Fibroblast of lung (primary cell): ENCODE measurements around the gene TPSG1. TPM values are rescaled to one million over a fixed set of nuclear protein-coding genes. Genes with fewer than 3 reads are reported as not detected.

Experiments
- DNase-seq, 2 donors: peaks; one replicate each; pipeline versions ENCODE4 v3.0.0 to v3.0.0-alpha.2; 2010; ENCODE audit warnings: low read depth in 2 of 2
- H2AFZ ChIP-seq: 2 replicates; pipeline ENCODE4 v1.5.1; 2012; ENCODE audit warnings: low read length, control low read depth, inconsistent platforms
- H3K27ac ChIP-seq: 2 replicates; pipeline ENCODE4 v1.5.1; 2011; ENCODE audit warnings: low read length, control low read depth; ENCODE audit not compliant: insufficient read depth
- H3K27me3 ChIP-seq: 2 replicates; pipeline ENCODE4 v1.5.1; 2011; ENCODE audit warnings: mild to moderate bottlenecking, low read length; ENCODE audit not compliant: control insufficient read depth, insufficient read depth
- H3K36me3 ChIP-seq: 2 replicates; pipeline ENCODE4 v1.5.1; 2011; ENCODE audit warnings: low read length; ENCODE audit not compliant: control insufficient read depth, insufficient read depth
- H3K4me1 ChIP-seq: 2 replicates; pipeline ENCODE4 v1.5.1; 2011; ENCODE audit warnings: low read length; ENCODE audit not compliant: control insufficient read depth, insufficient read depth; ENCODE audit errors: extremely low read depth
- H3K4me2 ChIP-seq: 2 replicates; pipeline ENCODE4 v1.5.1; 2011; ENCODE audit warnings: low read length, control low read depth; ENCODE audit not compliant: insufficient read depth; ENCODE audit errors: extremely low read depth
- H3K4me3 ChIP-seq, 4 experiments: fragments of 200-600 bp in 1 of 4; sonication (generic) in 1 of 4; replicated peaks in 1 of 4; 2 replicates each; pipeline ENCODE4 v1.5.1; 2011 to 2016; ENCODE audit warnings: low read length in 4 of 4, low read depth in 3 of 4, mild to moderate bottlenecking in 3 of 4, control low read depth in 2 of 4, inconsistent platforms in 1 of 4, mixed read lengths in 1 of 4; ENCODE audit not compliant: insufficient read depth in 1 of 4; ENCODE audit errors: control extremely low read depth in 1 of 4
- H3K79me2 ChIP-seq: 2 replicates; pipeline ENCODE4 v1.5.1; 2012; ENCODE audit warnings: mild to moderate bottlenecking, low read length, inconsistent platforms; ENCODE audit not compliant: control insufficient read depth, insufficient read depth
- H3K9ac ChIP-seq: 2 replicates; pipeline ENCODE4 v1.5.1; 2011; ENCODE audit warnings: mild to moderate bottlenecking, low read length, control low read depth; ENCODE audit not compliant: insufficient read depth
- H3K9me3 ChIP-seq: 2 replicates; pipeline ENCODE4 v1.5.1; 2012; ENCODE audit warnings: low read depth, low read length; ENCODE audit not compliant: control insufficient read depth, insufficient read depth
- H4K20me1 ChIP-seq: 2 replicates; pipeline ENCODE4 v1.5.1; 2011; ENCODE audit warnings: low read length; ENCODE audit not compliant: control insufficient read depth, insufficient read depth; ENCODE audit errors: extremely low read depth
- EZH2 ChIP-seq: IDR thresholded peaks from 2 replicates; pipeline ENCODE4 v1.5.1; 2012; ENCODE audit warnings: low read length, control low read depth, mild to moderate bottlenecking; ENCODE audit errors: missing control alignments
- polyA plus RNA-seq, 2 donors: library from polyadenylated mRNA; depleted of rRNA in 1 of 2; stranded (reverse) in 1 of 2; unstranded in 1 of 2; fragments of >200 nt; gene quantifications; 2 replicates each; pipeline ENCODE4 v1.2.1, GENCODE V29; 2011 to 2012; ENCODE audit warnings: missing spikeins in 1 of 2
- total RNA-seq: library from RNA; depleted of rRNA; stranded (reverse); fragments of >200 nt; gene quantifications from 2 replicates; pipeline ENCODE4 v1.2.1, GENCODE V29; 2014
- TF ChIP-seq, protein P1 (sequence below), 2 donors: IDR thresholded peaks in 1 of 2; conservative IDR thresholded peaks in 1 of 2; 1 replicate in 1 of 2; 2 replicates in 1 of 2; pipeline ENCODE4 v1.5.1; 2011 to 2012; ENCODE audit warnings: low read length in 2 of 2, control low read depth in 1 of 2, inconsistent platforms in 1 of 2, low read depth in 1 of 2, mild to moderate bottlenecking in 1 of 2

TPSG1 gene
- total and polyA plus RNA-seq, 2 donors (not counting 1 experiment from before 2014, with no cell fraction given) = not detected

DNA sequence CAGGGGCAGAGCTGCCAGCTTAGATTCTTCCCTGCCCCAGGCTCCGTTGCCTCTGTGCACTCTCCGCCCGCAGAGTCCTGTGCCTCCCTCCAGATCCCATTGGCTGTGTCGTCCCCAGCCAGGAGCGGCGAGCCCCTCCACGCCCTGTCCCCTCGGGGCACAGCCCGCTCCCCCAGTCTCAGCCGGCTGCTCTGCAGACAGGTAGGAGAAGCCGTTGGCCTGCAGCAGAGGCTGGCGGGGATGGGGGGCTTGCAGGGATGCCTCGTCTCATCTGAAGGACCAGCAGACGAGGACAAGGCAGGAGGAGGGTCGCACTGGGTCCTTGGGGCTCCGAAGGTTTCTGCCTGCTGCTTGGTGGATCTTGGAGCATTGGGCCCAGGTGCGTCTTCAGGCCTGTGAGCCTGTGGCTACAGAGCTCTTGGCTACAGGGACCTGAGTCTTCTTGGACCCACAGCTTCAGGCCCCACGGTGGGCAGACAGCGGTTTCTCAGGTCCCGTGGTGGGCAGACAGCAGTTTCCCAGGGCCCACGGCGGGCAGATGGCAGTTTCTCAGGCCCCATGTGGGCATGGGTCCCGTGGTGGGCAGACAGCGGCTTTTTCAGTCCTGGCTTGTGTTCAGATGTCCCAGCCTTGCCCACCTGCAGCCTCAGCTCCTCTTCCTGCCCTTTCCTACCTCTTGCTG lies 6.0 kb downstream of the TPSG1 start:
- Histone ChIP-seq H3K27me3 (no peaks in the 10 kb centered on the region), H3K79me2 (no peaks in the 10 kb centered on the region), H3K36me3 (no peaks in the 10 kb centered on the region), H3K9ac (no peak overlapping the region), H4K20me1 (no peaks in the 10 kb centered on the region), H3K4me3 (no peak overlapping the region), H3K4me2 (no peak overlapping the region), H3K4me1 (no peaks in the 10 kb centered on the region), H3K27ac (no peak overlapping the region), H3K9me3 (no peaks in the 10 kb centered on the region), H2AFZ (no peak overlapping the region)
- TF ChIP-seq, protein P1, sequence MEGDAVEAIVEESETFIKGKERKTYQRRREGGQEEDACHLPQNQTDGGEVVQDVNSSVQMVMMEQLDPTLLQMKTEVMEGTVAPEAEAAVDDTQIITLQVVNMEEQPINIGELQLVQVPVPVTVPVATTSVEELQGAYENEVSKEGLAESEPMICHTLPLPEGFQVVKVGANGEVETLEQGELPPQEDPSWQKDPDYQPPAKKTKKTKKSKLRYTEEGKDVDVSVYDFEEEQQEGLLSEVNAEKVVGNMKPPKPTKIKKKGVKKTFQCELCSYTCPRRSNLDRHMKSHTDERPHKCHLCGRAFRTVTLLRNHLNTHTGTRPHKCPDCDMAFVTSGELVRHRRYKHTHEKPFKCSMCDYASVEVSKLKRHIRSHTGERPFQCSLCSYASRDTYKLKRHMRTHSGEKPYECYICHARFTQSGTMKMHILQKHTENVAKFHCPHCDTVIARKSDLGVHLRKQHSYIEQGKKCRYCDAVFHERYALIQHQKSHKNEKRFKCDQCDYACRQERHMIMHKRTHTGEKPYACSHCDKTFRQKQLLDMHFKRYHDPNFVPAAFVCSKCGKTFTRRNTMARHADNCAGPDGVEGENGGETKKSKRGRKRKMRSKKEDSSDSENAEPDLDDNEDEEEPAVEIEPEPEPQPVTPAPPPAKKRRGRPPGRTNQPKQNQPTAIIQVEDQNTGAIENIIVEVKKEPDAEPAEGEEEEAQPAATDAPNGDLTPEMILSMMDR (conservative IDR thresholded peaks at IDR 0.05 in 1 of 2, IDR thresholded peaks at IDR 0.05 in 1 of 2; ENCODE audit: low read depth in 1 of 2, low read length in 2 of 2) = no peak
- TF ChIP-seq EZH2 = no peak
- no peak for DNase-seq

DNA sequence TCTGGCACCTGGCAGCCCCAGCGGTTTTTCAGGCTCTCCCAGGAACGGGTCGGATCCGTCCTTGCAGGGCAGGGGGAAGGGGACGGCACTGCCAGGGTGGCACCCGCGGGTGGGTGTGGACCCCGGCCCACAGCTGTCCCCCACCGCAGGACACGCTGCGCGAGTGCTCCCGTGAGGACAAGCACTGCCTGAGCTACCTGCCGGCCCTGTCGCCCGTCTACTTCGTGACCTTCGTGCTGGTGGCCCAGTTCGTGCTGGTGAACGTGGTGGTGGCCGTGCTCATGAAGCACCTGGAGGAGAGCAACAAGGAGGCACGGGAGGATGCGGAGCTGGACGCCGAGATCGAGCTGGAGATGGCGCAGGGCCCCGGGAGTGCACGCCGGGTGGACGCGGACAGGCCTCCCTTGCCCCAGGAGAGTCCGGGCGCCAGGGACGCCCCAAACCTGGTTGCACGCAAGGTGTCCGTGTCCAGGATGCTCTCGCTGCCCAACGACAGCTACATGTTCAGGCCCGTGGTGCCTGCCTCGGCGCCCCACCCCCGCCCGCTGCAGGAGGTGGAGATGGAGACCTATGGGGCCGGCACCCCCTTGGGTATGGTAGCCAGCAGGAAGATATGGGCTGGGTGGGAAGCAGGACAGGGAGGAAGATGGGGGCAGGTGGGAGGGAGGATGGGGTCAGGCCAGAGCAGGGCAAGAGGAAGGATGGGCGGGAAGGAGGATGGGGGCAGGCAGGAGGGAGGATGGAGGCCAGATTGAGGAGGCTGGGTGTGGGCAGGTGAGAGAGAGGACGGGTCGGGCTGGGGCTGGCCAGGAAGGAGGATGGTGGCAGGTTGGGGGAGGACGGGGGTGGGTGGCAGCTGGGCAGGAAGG lies 6.8 kb downstream of the TPSG1 start:
- Histone ChIP-seq H3K27ac (no peak overlapping the region), H3K9me3 (no peaks in the 10 kb centered on the region), H3K36me3 (no peaks in the 10 kb centered on the region), H3K27me3 (no peaks in the 10 kb centered on the region), H3K4me1 (no peaks in the 10 kb centered on the region), H2AFZ (no peak overlapping the region), H3K4me3 (no peak overlapping the region), H3K9ac (no peak overlapping the region), H4K20me1 (no peaks in the 10 kb centered on the region), H3K4me2 (no peak overlapping the region), H3K79me2 (no peaks in the 10 kb centered on the region)
- TF ChIP-seq, protein P1 (conservative IDR thresholded peaks at IDR 0.05 in 1 of 2, IDR thresholded peaks at IDR 0.05 in 1 of 2; ENCODE audit: low read depth in 1 of 2, low read length in 2 of 2) = no peak
- TF ChIP-seq EZH2 = no peak
- DNase-seq = no peak

DNA sequence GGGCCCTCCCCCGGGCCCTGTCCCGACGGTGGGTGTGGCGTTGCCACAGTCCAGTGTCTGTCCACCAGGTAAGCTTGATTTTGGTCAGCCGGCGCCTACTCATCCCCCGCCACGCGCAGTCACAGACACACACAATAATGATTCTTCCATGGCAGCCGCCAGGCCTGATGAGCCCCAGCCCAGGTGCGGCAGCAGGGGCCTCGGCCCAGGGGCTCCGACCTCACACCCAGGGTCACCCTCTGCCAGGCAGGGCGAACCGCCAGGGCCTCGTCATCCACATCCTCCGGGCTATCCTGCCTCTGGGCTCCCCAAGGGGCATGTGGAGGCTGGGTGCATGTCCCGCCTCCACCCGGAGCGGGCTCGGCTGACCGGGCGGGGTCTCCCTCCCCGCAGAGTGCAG lies 7.5 kb downstream of the TPSG1 start:
- no peak for DNase-seq
- TF ChIP-seq, protein P1 (conservative IDR thresholded peaks at IDR 0.05 in 1 of 2, IDR thresholded peaks at IDR 0.05 in 1 of 2; ENCODE audit: low read depth in 1 of 2, low read length in 2 of 2) = no peak
- no peak for TF ChIP-seq EZH2
- no peaks in the 10 kb centered on the region for H4K20me1 ChIP-seq
- no peak overlapping the region for H3K27ac ChIP-seq
- H3K9me3 ChIP-seq = no peaks in the 10 kb centered on the region
- H3K4me2 ChIP-seq = no peak overlapping the region
- H3K4me1 ChIP-seq = no peaks in the 10 kb centered on the region
- H2AFZ ChIP-seq = no peak overlapping the region
- H3K4me3 ChIP-seq = no peak overlapping the region
- no peaks in the 10 kb centered on the region for H3K79me2 ChIP-seq
- H3K27me3 ChIP-seq = no peaks in the 10 kb centered on the region
- H3K9ac ChIP-seq = no peak overlapping the region
- no peaks in the 10 kb centered on the region for H3K36me3 ChIP-seq
